HG02981 (cell line): ENCODE results near the gene C3orf52.

Experiments used
- ATAC-seq: cut with Tn5 transposase; IDR thresholded peaks from one replicate; pipeline ENCODE4 v1.9.1; 2021; ENCODE audit warnings: mild to moderate bottlenecking, moderate library complexity; ENCODE audit not compliant: unreplicated experiment

C3orf52 gene

GRCh38 chr3:112117841-112118571 is 31.8 kb downstream of the C3orf52 start:
- peak; percentile 29 for ATAC-seq

- no peak for ATAC-seq
These were observed 34.0 kb downstream of the C3orf52 start for GRCh38 chr3:112119962-112120836.

- no peak for ATAC-seq
These were observed 35.7 kb downstream of the C3orf52 start for GRCh38 chr3:112121577-112122547.

- no peak for ATAC-seq
These were observed 36.7 kb downstream of the C3orf52 start for GRCh38 chr3:112122870-112123269.

- ATAC-seq = no peak
These were observed 37.4 kb downstream of the C3orf52 start for GRCh38 chr3:112123548-112123947.

- no peak for ATAC-seq
These were observed 38.9 kb downstream of the C3orf52 start for GRCh38 chr3:112124907-112125607.

- no peak for ATAC-seq
These were observed 40.3 kb downstream of the C3orf52 start for GRCh38 chr3:112126511-112126911.

GRCh38 chr3:112127522-112128494 is 41.6 kb downstream of the C3orf52 start:
- ATAC-seq = no peak

- ATAC-seq = peak; percentile 63
These were observed 42.9 kb downstream of the C3orf52 start for GRCh38 chr3:112128843-112129727.

GRCh38 chr3:112129925-112130637 is 43.9 kb downstream of the C3orf52 start:
- no peak for ATAC-seq

GRCh38 chr3:112130638-112130993 is 44.4 kb downstream of the C3orf52 start:
- no peak for ATAC-seq

- ATAC-seq = no peak
These were observed 44.9 kb downstream of the C3orf52 start for GRCh38 chr3:112131111-112131510.

- ATAC-seq = no peak
These were observed 45.9 kb downstream of the C3orf52 start for GRCh38 chr3:112132088-112132487.

- no peak for ATAC-seq
These were observed 46.4 kb downstream of the C3orf52 start for GRCh38 chr3:112132554-112132953.

- peak; percentile 65 for ATAC-seq
These were observed 46.8 kb downstream of the C3orf52 start, which contains the start of gene GCSAM for GRCh38 chr3:112132975-112133448. GCSAM (minus strand) TSS chr3:112133248; CDS start chr3:112133120, 128 bp downstream.

GRCh38 chr3:112133626-112134334 is 47.6 kb downstream of the C3orf52 start:
- no peak for ATAC-seq
